Nephron (organoid): Measurements from ENCODE around the gene TNFSF13.

ENCODE experiments used
- H3K27ac Mint-ChIP-seq, 3 experiments: 2 replicates each; pipeline ENCODE4 v1.8.0; 2020; ENCODE audit warnings: mixed read lengths in 3 of 3, mild to moderate bottlenecking in 2 of 3, moderate library complexity in 1 of 3
- H3K27me3 Mint-ChIP-seq: 2 replicates; pipeline ENCODE4 v1.8.0; 2021; ENCODE audit warnings: low read depth, mild to moderate bottlenecking, moderate library complexity, mixed read lengths
- H3K36me3 Mint-ChIP-seq: 2 replicates; pipeline ENCODE4 v1.8.0; 2020; ENCODE audit warnings: low read depth, mixed read lengths
- H3K4me1 Mint-ChIP-seq: 2 replicates; pipeline ENCODE4 v1.8.0; 2020; ENCODE audit warnings: mixed read lengths
- H3K4me3 Mint-ChIP-seq, 3 experiments: 2 replicates each; pipeline ENCODE4 v1.8.0; 2020; ENCODE audit warnings: mild to moderate bottlenecking in 3 of 3, mixed read lengths in 3 of 3, moderate library complexity in 2 of 3
- H3K9me3 Mint-ChIP-seq: 2 replicates; pipeline ENCODE4 v1.8.0; 2020; ENCODE audit warnings: mixed read lengths
- CTCF ChIP-seq, 3 experiments: fragments of 200-600 bp; sonication (generic); IDR thresholded peaks; one replicate each; pipeline ENCODE4 v1.5.0; 2021; ENCODE audit warnings: antibody characterized with exemption in 3 of 3; ENCODE audit not compliant: unreplicated experiment in 3 of 3

Gene TNFSF13

GRCh38 chr17:7589204-7589868 is 30.8 kb downstream of the TNFSF13 start:
- Mint-ChIP-seq H3K36me3 (peaks cover 57% of the 10 kb centered on the region), H3K27ac (no peak overlapping the region), H3K4me1 (peaks cover 28% of the 10 kb centered on the region), H3K9me3 (no peaks in the 10 kb centered on the region), H3K4me3 (peak overlapping the region in 2 of 3 experiments; percentile 60 to 66), H3K27me3 (no peaks in the 10 kb centered on the region)
- peak; percentile 77 to 82 (median 78) for TF ChIP-seq CTCF (IDR thresholded peaks at IDR 0.05; ENCODE audit: unreplicated experiment in 3 of 3)

GRCh38 chr17:7589891-7590691 is 31.5 kb downstream of the TNFSF13 start, which contains the start of gene SOX15:
Gene SOX15 (minus strand): TSS chr17:7590094. CDS start chr17:7589676, 418 bp downstream.
- Mint-ChIP-seq H3K27me3 (no peaks in the 10 kb centered on the region), H3K27ac (peak within 1 kb of the TSS; percentile 36 to 65 (median 54)), H3K4me3 (peak within 1 kb of the TSS; percentile 34 to 66 (median 60)), H3K36me3 (peaks cover 59% of the 10 kb centered on the region), H3K9me3 (no peaks in the 10 kb centered on the region), H3K4me1 (peaks cover 20% of the 10 kb centered on the region)
- TF ChIP-seq CTCF (IDR thresholded peaks at IDR 0.05; ENCODE audit: unreplicated experiment in 3 of 3) = no peak

GRCh38 chr17:7590743-7591142 is 32.2 kb downstream of the TNFSF13 start:
- Mint-ChIP-seq H3K27ac (peak overlapping the region; percentile 36 to 65 (median 54)), H3K4me1 (peaks cover 19% of the 10 kb centered on the region), H3K4me3 (peak overlapping the region in 2 of 3 experiments; percentile 31 to 34), H3K36me3 (peaks cover 64% of the 10 kb centered on the region), H3K27me3 (no peaks in the 10 kb centered on the region), H3K9me3 (no peaks in the 10 kb centered on the region)
- TF ChIP-seq CTCF (IDR thresholded peaks at IDR 0.05; ENCODE audit: unreplicated experiment in 3 of 3) = no peak

- Mint-ChIP-seq H3K9me3 (no peaks in the 10 kb centered on the region), H3K27me3 (no peaks in the 10 kb centered on the region), H3K4me3 (no peak overlapping the region), H3K36me3 (peaks cover 67% of the 10 kb centered on the region), H3K4me1 (peaks cover 19% of the 10 kb centered on the region), H3K27ac (no peak overlapping the region)
- no peak for TF ChIP-seq CTCF (IDR thresholded peaks at IDR 0.05; ENCODE audit: unreplicated experiment in 3 of 3)
These were observed 33.0 kb downstream of the TNFSF13 start for GRCh38 chr17:7591596-7591995.

- Mint-ChIP-seq H3K27ac (no peak overlapping the region), H3K4me3 (no peak overlapping the region), H3K36me3 (peaks cover 67% of the 10 kb centered on the region), H3K9me3 (no peaks in the 10 kb centered on the region), H3K4me1 (peaks cover 13% of the 10 kb centered on the region), H3K27me3 (no peaks in the 10 kb centered on the region)
- TF ChIP-seq CTCF (IDR thresholded peaks at IDR 0.05; ENCODE audit: unreplicated experiment in 3 of 3) = no peak
These were observed 34.0 kb downstream of the TNFSF13 start for GRCh38 chr17:7592422-7593021.
